Activated naive CD4-positive, alpha-beta T cell treated with anti-CD3 and anti-CD28 coated beads for 36 hours (primary cell): Measurements from ENCODE around the gene SMCO1. TPM values are rescaled to one million over a fixed set of nuclear protein-coding genes. Genes with fewer than 3 reads are reported as not detected.
"Not testable (repeated sequence)": the region's sequence is repeated elsewhere in the genome, so short reads cannot be mapped to it uniquely, and the experiment has no call there.

Source experiments
- CTCF ChIA-PET: fragments of 350-600 bp; sonication (Branson Sonifier 250); formaldehyde crosslinking; loops from one replicate; lab custom pipeline; 2021; ENCODE audit warnings: antibody characterized with exemption; lab: Charles Lee
- DNase-seq: peaks from one replicate; pipeline ENCODE4 v3.0.0-alpha.2; 2020
- H3K27ac Mint-ChIP-seq: one replicate; pipeline ENCODE4 v1.8.0; 2021; ENCODE audit warnings: mild to moderate bottlenecking, mixed read lengths
- H3K27me3 Mint-ChIP-seq: one replicate; pipeline ENCODE4 v1.8.0; 2021; ENCODE audit warnings: low read depth, mixed read lengths
- H3K36me3 Mint-ChIP-seq: one replicate; pipeline ENCODE4 v1.8.0; 2021; ENCODE audit warnings: low read depth, mixed read lengths
- H3K4me1 Mint-ChIP-seq: one replicate; pipeline ENCODE4 v1.8.0; 2021; ENCODE audit warnings: low read depth, mixed read lengths
- H3K4me3 Mint-ChIP-seq: one replicate; pipeline ENCODE4 v1.8.0; 2021; ENCODE audit warnings: mild to moderate bottlenecking, moderate library complexity, mixed read lengths
- H3K9me3 Mint-ChIP-seq: one replicate; pipeline ENCODE4 v1.8.0; 2021; ENCODE audit warnings: mixed read lengths
- intact Hi-C: fragments of 100-400 bp; cut with micrococcal nuclease; formaldehyde crosslinking; loops from one replicate; pipeline ENCODE4 v1.15.1; 2023
- total RNA-seq, 2 experiments: library from RNA; stranded (reverse); gene quantifications; one replicate each; pipeline ENCODE4 v1.2.3, GENCODE V29; 2021

SMCO1 gene
- total RNA-seq, 2 experiments from 2014 or later, result not detected

GRCh38 chr3:196477678-196478077 lies 37.5 kb downstream of the SMCO1 start:
- CTCF ChIA-PET, result no interaction called here
- Mint-ChIP-seq H3K9me3 (no peaks in the 10 kb centered on the region), H3K4me3 (no peak overlapping the region), H3K27ac (no peak overlapping the region), H3K36me3 (peaks cover 25% of the 10 kb centered on the region), H3K4me1 (no peaks in the 10 kb centered on the region), H3K27me3 (no peaks in the 10 kb centered on the region)
- intact Hi-C loops, result no loop called here
- DNase-seq, result no peak

DNA sequence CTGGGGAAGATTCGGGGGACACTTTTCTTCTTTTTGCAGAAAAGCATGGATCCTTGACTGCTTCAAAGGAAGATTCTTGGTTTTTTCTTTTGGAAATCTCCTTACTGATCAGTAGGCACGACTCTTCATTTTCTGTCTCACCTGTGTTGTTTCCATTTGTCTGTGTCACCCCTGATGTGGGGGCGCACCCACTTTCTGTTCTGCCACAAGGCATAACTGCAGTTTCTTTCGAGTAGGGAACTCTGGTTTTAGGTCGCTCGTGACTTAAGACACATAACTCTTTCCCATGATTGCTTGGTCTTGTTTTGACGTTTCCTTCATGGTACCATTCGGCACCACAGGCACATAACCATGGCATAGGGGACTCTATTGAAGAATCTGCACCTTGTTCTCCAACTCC lies 42.9 kb downstream of the SMCO1 start:
- CTCF ChIA-PET, result no interaction called here
- H3K27me3 Mint-ChIP-seq, result no peaks in the 10 kb centered on the region
- intact Hi-C loops, result no loop called here
- H3K4me1 Mint-ChIP-seq, result peaks cover 3% of the 10 kb centered on the region
- no peak overlapping the region for H3K4me3 Mint-ChIP-seq
- no peaks in the 10 kb centered on the region for H3K9me3 Mint-ChIP-seq
- peaks cover 29% of the 10 kb centered on the region for H3K36me3 Mint-ChIP-seq
- no peak for DNase-seq
- no peak overlapping the region for H3K27ac Mint-ChIP-seq

DNA sequence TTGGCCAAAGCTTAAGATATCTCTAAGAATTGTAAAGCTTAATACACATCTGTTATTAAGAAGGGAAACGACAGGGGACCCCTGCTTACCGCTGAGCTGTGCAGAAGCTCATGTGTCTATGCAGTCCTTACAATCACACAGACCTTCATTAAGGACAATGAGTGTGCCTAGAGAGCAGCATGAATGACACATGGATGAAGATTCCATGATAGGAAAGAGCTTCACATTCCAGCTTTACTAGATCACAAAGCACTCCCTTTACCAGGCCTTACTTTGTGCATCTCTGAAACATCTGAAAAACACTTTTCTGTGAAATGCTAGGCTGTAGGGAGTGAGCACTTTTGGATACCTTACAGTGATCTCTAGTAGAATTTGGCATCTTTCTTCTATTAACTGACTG lies 43.6 kb downstream of the SMCO1 start:
- no peak for DNase-seq
- Mint-ChIP-seq H3K27me3 (no peaks in the 10 kb centered on the region), H3K4me3 (no peak overlapping the region), H3K36me3 (peaks cover 28% of the 10 kb centered on the region), H3K9me3 (no peaks in the 10 kb centered on the region), H3K27ac (no peak overlapping the region), H3K4me1 (peaks cover 3% of the 10 kb centered on the region)
- intact Hi-C loops, result no loop called here
- CTCF ChIA-PET, result interaction anchor here (0.6 to 0.9 kb wide), 3 partner anchors 10 to 218 kb away, joined by 3 to 8 read pairs (median 3); no protein-coding TSS in a partner anchor

- H3K4me3 Mint-ChIP-seq, H3K27me3 Mint-ChIP-seq, H3K9me3 Mint-ChIP-seq, H3K27ac Mint-ChIP-seq, intact Hi-C loops, DNase-seq, H3K4me1 Mint-ChIP-seq: not testable (repeated sequence)
- H3K36me3 Mint-ChIP-seq, result peaks cover 29% of the 10 kb centered on the region
- CTCF ChIA-PET, result interaction anchor here (1.0 kb wide), 1 partner anchor 74 kb away, joined by 3 read pairs; no protein-coding TSS in a partner anchor
Measured at GRCh38 chr3:196470182-196470581, 45.0 kb downstream of the SMCO1 start.

- no peaks in the 10 kb centered on the region for H3K27me3 Mint-ChIP-seq
- H3K27ac Mint-ChIP-seq, result no peak overlapping the region
- H3K4me3 Mint-ChIP-seq, result no peak overlapping the region
- H3K4me1 Mint-ChIP-seq, result peaks cover 5% of the 10 kb centered on the region
- CTCF ChIA-PET, result no interaction called here
- H3K36me3 Mint-ChIP-seq, result peaks cover 16% of the 10 kb centered on the region
- intact Hi-C loops, result no loop called here
- H3K9me3 Mint-ChIP-seq, result peaks cover 17% of the 10 kb centered on the region
- DNase-seq, result no peak
Measured at GRCh38 chr3:196463804-196464203, 51.3 kb downstream of the SMCO1 start.

- CTCF ChIA-PET, result no interaction called here
- peaks cover 5% of the 10 kb centered on the region for H3K4me1 Mint-ChIP-seq
- intact Hi-C loops, result no loop called here
- no peak overlapping the region for H3K27ac Mint-ChIP-seq
- no peak overlapping the region for H3K4me3 Mint-ChIP-seq
- H3K27me3 Mint-ChIP-seq, result no peaks in the 10 kb centered on the region
- peaks cover 16% of the 10 kb centered on the region for H3K36me3 Mint-ChIP-seq
- peaks cover 17% of the 10 kb centered on the region for H3K9me3 Mint-ChIP-seq
- no peak for DNase-seq
Measured at GRCh38 chr3:196463478-196463756, 51.7 kb downstream of the SMCO1 start.

- CTCF ChIA-PET, intact Hi-C loops, H3K4me1 Mint-ChIP-seq, H3K4me3 Mint-ChIP-seq, H3K27ac Mint-ChIP-seq, H3K27me3 Mint-ChIP-seq, DNase-seq: not testable (repeated sequence)
- peaks cover 17% of the 10 kb centered on the region for H3K9me3 Mint-ChIP-seq
- H3K36me3 Mint-ChIP-seq, result peaks cover 13% of the 10 kb centered on the region
Measured at GRCh38 chr3:196462680-196463477, 52.3 kb downstream of the SMCO1 start.

GRCh38 chr3:196458063-196458462 lies 57.1 kb downstream of the SMCO1 start:
- Mint-ChIP-seq H3K9me3 (peaks cover 11% of the 10 kb centered on the region), H3K36me3 (no peaks in the 10 kb centered on the region), H3K27me3 (no peaks in the 10 kb centered on the region), H3K4me1 (peaks cover 5% of the 10 kb centered on the region), H3K27ac (no peak overlapping the region), H3K4me3 (no peak overlapping the region)
- intact Hi-C loops, result no loop called here
- no peak for DNase-seq
- CTCF ChIA-PET, result interaction anchor here (0.8 kb wide), 1 partner anchor 15 kb away, joined by 4 read pairs; no protein-coding TSS in a partner anchor

DNA sequence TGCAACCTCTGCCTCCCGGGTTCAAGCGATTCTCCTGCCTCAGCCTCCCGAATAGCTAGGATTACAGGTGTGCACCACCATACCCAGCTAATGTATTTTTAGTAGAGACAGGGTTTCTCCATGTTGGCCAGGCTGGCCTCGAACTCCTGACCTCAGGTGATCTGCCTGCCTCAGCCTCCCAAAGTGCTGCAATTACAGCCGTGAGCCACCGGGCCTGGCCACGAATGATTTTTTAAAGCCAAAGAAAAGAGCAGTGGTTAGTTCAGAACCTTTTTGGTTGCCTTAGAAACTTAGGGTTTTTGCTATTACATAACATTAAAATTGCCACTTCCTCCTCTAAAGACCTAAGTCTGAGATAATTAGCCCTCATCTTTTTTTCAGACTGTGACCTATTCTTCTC lies 57.7 kb downstream of the SMCO1 start:
- H3K27ac Mint-ChIP-seq, H3K4me1 Mint-ChIP-seq, H3K27me3 Mint-ChIP-seq, H3K4me3 Mint-ChIP-seq, DNase-seq, intact Hi-C loops, H3K36me3 Mint-ChIP-seq, H3K9me3 Mint-ChIP-seq: not testable (repeated sequence)
- CTCF ChIA-PET, result interaction anchor here (0.8 to 1.4 kb wide), 2 partner anchors 16 to 147 kb away, joined by 4 read pairs; no protein-coding TSS in a partner anchor

Other genes with a start within 250 kb of the SMCO1 start
- gene PCYT1A, start 227.6 kb downstream of the SMCO1 start, total RNA-seq, result 10 to 100 TPM; 27.4 to 28.4 TPM
- gene DYNLT2B, start 197.1 kb downstream of the SMCO1 start, total RNA-seq, result 10 to 100 TPM; 13.3 TPM
- gene TM4SF19, start 177.0 kb downstream of the SMCO1 start, total RNA-seq, result not detected
- gene UBXN7, start 82.9 kb downstream of the SMCO1 start, total RNA-seq, result 10 to 100 TPM; 54.2 to 62.5 TPM
- 10 to 100 TPM; 28.9 to 29.1 TPM for gene RNF168, start 11.6 kb downstream of the SMCO1 start, total RNA-seq
- 10 to 100 TPM; 14.3 to 15.8 TPM for gene WDR53, start 53.2 kb upstream of the SMCO1 start, total RNA-seq
- 10 to 100 TPM; 11.8 to 12.8 TPM for gene FBXO45, start 53.3 kb upstream of the SMCO1 start, total RNA-seq
- gene NRROS, start 124.3 kb upstream of the SMCO1 start, total RNA-seq, result 1 to 10 TPM; 8.1 to 9.2 TPM
- gene CEP19, start 196.9 kb upstream of the SMCO1 start, total RNA-seq, result 1 to 10 TPM; 3.1 to 4.4 TPM
- 10 to 100 TPM; 30.7 to 32.8 TPM for gene PIGX, start 197.0 kb upstream of the SMCO1 start, total RNA-seq
- gene PAK2, start 224.5 kb upstream of the SMCO1 start, total RNA-seq, result 10 to 100 TPM; 66.6 to 68.4 TPM